Hepatocyte (in vitro differentiated cells): Measurements from ENCODE around the gene LRMDA. TPM values are rescaled to one million over a fixed set of nuclear protein-coding genes. Genes with fewer than 3 reads are reported as not detected.

Source experiments
- DNase-seq: peaks from one replicate; pipeline ENCODE4 v3.0.0-alpha.2; 2016; ENCODE audit warnings: low spot score
- H2AFZ ChIP-seq: fragments of 200-600 bp; sonication (generic); 2 replicates; pipeline ENCODE4 v1.6.0; 2016; ENCODE audit warnings: antibody characterized with exemption, mild to moderate bottlenecking
- H3K27ac ChIP-seq: fragments of 200-600 bp; sonication (generic); 2 replicates; pipeline ENCODE4 v1.5.1; 2016; ENCODE audit warnings: mild to moderate bottlenecking
- H3K27me3 ChIP-seq: fragments of 200-600 bp; sonication (generic); 2 replicates; pipeline ENCODE4 v1.6.1; 2016
- H3K36me3 ChIP-seq: fragments of 200-600 bp; sonication (generic); replicated peaks from 2 replicates; pipeline ENCODE4 v1.5.1; 2016; ENCODE audit warnings: low read depth; ENCODE audit not compliant: insufficient read depth
- H3K4me1 ChIP-seq: fragments of 200-600 bp; sonication (generic); 2 replicates; pipeline ENCODE4 v1.5.1; 2016; ENCODE audit warnings: mild to moderate bottlenecking, moderate library complexity; ENCODE audit not compliant: insufficient read depth
- H3K4me2 ChIP-seq: fragments of 200-600 bp; sonication (generic); 2 replicates; pipeline ENCODE4 v1.6.0; 2016
- H3K4me3 ChIP-seq: fragments of 200-600 bp; sonication (generic); 2 replicates; pipeline ENCODE4 v1.5.1; 2016; ENCODE audit warnings: mild to moderate bottlenecking
- H3K79me2 ChIP-seq: fragments of 200-600 bp; sonication (generic); 2 replicates; pipeline ENCODE4 v1.6.0; 2017; ENCODE audit warnings: mild to moderate bottlenecking
- H3K9me2 ChIP-seq: fragments of 200-600 bp; sonication (generic); replicated peaks from 2 replicates; pipeline ENCODE4 v1.6.0; 2017; ENCODE audit warnings: mild to moderate bottlenecking; ENCODE audit not compliant: insufficient read depth
- H3K9me3 ChIP-seq: fragments of 200-600 bp; sonication (generic); 2 replicates; pipeline ENCODE4 v1.5.1; 2016; ENCODE audit warnings: low read depth, mild to moderate bottlenecking
- H4K20me1 ChIP-seq: fragments of 200-600 bp; sonication (generic); 2 replicates; pipeline ENCODE4 v1.6.0; 2016; ENCODE audit warnings: mild to moderate bottlenecking; ENCODE audit not compliant: insufficient read depth, poor library complexity, severe bottlenecking
- CTCF ChIP-seq: fragments of 200-600 bp; sonication (generic); IDR thresholded peaks from 2 replicates; pipeline ENCODE4 v1.5.1; 2016; ENCODE audit warnings: antibody characterized with exemption, mild to moderate bottlenecking; ENCODE audit not compliant: poor library complexity
- EZH2 ChIP-seq: fragments of 200-600 bp; sonication (generic); IDR thresholded peaks from 2 replicates; pipeline ENCODE4 v1.6.1; 2016; ENCODE audit warnings: antibody characterized with exemption, mild to moderate bottlenecking, borderline replicate concordance
- EZH2phosphoT487 ChIP-seq: fragments of 200-600 bp; sonication (generic); IDR thresholded peaks from one replicate; pipeline ENCODE4 v1.6.1; 2018; ENCODE audit warnings: antibody characterized with exemption, mild to moderate bottlenecking, low read depth, moderate library complexity; ENCODE audit not compliant: unreplicated experiment, severe bottlenecking
- WGBS: methylation state at CpG from one replicate; pipeline ENCODE4 v1.1.6; 2016; ENCODE audit warnings: low lambda C conversion rate; ENCODE audit errors: missing lambda C conversion rate; 5-methylcytosine and 5-hydroxymethylcytosine counted together
- polyA plus RNA-seq: library from polyadenylated mRNA; unstranded; fragments of >200 nt; fragmentation: Nextera tagmentation; extraction: Ambion mirVana; gene quantifications from 2 replicates; pipeline ENCODE4 v1.2.1, GENCODE V29; 2016
- total RNA-seq: library from RNA; depleted of rRNA; stranded (reverse); fragments of >200 nt; gene quantifications from 2 replicates; pipeline ENCODE4 v1.2.3, GENCODE V29; 2014

Gene LRMDA
- total and polyA plus RNA-seq, 2 experiments from 2014 or later = 5.6 to 15.7 TPM

- no peaks in the 10 kb centered on the region for H3K4me1 ChIP-seq
- H3K36me3 ChIP-seq = no peaks in the 10 kb centered on the region
- WGBS = 100% methylated on average over 1 of the region's 1 CpG
- peak; percentile 15 for DNase-seq
- H3K27ac ChIP-seq = no peak overlapping the region
- no peaks in the 10 kb centered on the region for H3K79me2 ChIP-seq
- no peaks in the 10 kb centered on the region for H3K9me2 ChIP-seq
- H3K4me3 ChIP-seq = no peak overlapping the region
- H2AFZ ChIP-seq = no peak overlapping the region
- no peaks in the 10 kb centered on the region for H4K20me1 ChIP-seq
- H3K27me3 ChIP-seq = no peaks in the 10 kb centered on the region
- no peak overlapping the region for H3K4me2 ChIP-seq
- no peaks in the 10 kb centered on the region for H3K9me3 ChIP-seq
- TF ChIP-seq EZH2phosphoT487 = no peak
- no peak for TF ChIP-seq CTCF
- TF ChIP-seq EZH2 = no peak
Measured at GRCh38 chr10:75987616-75988015, 556.2 kb downstream of the LRMDA start.

DNA sequence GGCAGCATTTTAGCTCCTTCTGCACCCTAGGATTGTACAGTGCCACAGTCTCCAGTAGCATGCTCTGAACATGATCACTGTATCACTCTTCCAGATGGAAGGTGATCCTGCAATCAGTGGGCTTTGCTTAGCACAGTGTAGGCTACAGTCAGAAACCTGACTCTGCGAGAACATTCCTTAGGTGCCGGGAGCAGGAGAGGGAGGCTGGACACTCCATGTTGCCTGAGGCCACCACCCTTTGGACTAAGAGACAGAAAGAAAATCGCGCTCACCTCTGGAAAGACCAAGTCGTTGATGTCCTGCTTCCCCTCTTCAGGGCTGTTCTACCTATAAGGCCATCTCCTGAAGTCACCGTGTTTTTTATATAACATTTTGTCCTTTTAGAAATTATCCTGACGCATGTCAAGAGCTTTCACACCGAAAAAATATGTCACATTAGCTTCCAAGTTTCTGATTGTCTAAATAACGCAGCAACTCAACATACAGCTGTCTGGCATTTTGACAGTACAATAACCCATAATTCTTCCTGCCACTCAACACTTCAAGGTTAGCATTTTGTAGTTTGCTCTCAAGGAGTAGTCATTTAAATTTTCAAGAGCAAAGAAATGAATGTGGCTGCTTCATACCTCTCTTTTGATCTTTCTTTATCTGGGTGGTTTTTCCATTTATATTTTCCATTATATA, 563.1 kb downstream of the LRMDA start:
- Histone ChIP-seq H4K20me1 (no peaks in the 10 kb centered on the region), H2AFZ (no peak overlapping the region), H3K27ac (no peak overlapping the region), H3K4me1 (no peaks in the 10 kb centered on the region), H3K4me2 (no peak overlapping the region), H3K36me3 (no peaks in the 10 kb centered on the region), H3K9me2 (no peaks in the 10 kb centered on the region), H3K4me3 (no peak overlapping the region), H3K9me3 (no peaks in the 10 kb centered on the region), H3K27me3 (no peaks in the 10 kb centered on the region), H3K79me2 (no peaks in the 10 kb centered on the region)
- TF ChIP-seq CTCF (no peak), EZH2phosphoT487 (no peak), EZH2 (no peak)
- no peak for DNase-seq
- WGBS = 87% methylated on average over 9 of the region's 9 CpGs

DNA sequence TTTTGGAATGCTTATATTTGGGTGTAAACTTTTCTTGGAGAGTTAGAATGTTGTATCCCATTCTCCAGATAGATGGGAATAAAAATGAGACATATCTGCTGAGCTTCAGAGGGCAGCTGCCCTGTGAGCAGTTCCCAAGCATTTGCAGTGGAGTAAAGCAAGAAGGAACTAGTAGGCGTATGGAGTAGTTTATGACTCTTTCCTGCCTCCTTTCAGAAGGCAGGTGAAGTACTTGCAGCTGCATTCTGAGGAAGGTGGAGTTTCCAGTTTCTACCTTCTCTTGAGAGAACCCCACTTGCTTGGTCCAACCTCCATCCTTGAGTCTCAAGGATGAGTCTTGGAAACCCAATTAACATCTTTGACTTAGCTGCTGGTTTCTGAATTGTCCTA, 563.6 kb downstream of the LRMDA start:
- Histone ChIP-seq H3K36me3 (no peaks in the 10 kb centered on the region), H2AFZ (no peak overlapping the region), H3K79me2 (no peaks in the 10 kb centered on the region), H3K27ac (no peak overlapping the region), H3K4me1 (no peaks in the 10 kb centered on the region), H3K4me2 (no peak overlapping the region), H3K9me3 (no peaks in the 10 kb centered on the region), H4K20me1 (no peaks in the 10 kb centered on the region), H3K4me3 (no peak overlapping the region), H3K9me2 (no peaks in the 10 kb centered on the region), H3K27me3 (no peaks in the 10 kb centered on the region)
- TF ChIP-seq EZH2phosphoT487 (no peak), CTCF (no peak), EZH2 (no peak)
- DNase-seq = no peak
- 100% methylated on average over 1 of the region's 1 CpG for WGBS
